ENCODE results near the gene ABCC6.
"Not testable (repeated sequence)": the region's sequence is repeated elsewhere in the genome, so short reads cannot be mapped to it uniquely, and the experiment has no call there.

The ABCC6 gene

GRCh38 chr16:16112450-16113053 lies 110.7 kb downstream of the ABCC6 start:
- no peak for DNase-seq (ENCODE audit: low read depth)

- DNase-seq (ENCODE audit: low read depth) = no peak
Measured at GRCh38 chr16:16111639-16112038, 111.7 kb downstream of the ABCC6 start.

- DNase-seq (ENCODE audit: low read depth) = no peak
Measured at GRCh38 chr16:16110111-16110490, 113.2 kb downstream of the ABCC6 start.

- no peak for DNase-seq (ENCODE audit: low read depth)
Measured at GRCh38 chr16:16109453-16110110, 113.7 kb downstream of the ABCC6 start.

- DNase-seq (ENCODE audit: low read depth) = no peak
Measured at GRCh38 chr16:16108759-16109158, 114.5 kb downstream of the ABCC6 start.

GRCh38 chr16:16107839-16108238 lies 115.5 kb downstream of the ABCC6 start:
- no peak for DNase-seq (ENCODE audit: low read depth)

- no peak for DNase-seq (ENCODE audit: low read depth)
Measured at GRCh38 chr16:16106466-16106865, 116.8 kb downstream of the ABCC6 start.

- no peak for DNase-seq (ENCODE audit: low read depth)
Measured at GRCh38 chr16:16105646-16106045, 117.6 kb downstream of the ABCC6 start.

- not testable (repeated sequence) for DNase-seq (ENCODE audit: low read depth)
Measured at GRCh38 chr16:16104804-16105141, 118.5 kb downstream of the ABCC6 start.

GRCh38 chr16:16104132-16104803 lies 119.0 kb downstream of the ABCC6 start:
- not testable (repeated sequence) for DNase-seq (ENCODE audit: low read depth)

GRCh38 chr16:16102738-16103137 lies 120.6 kb downstream of the ABCC6 start:
- DNase-seq (ENCODE audit: low read depth) = no peak

GRCh38 chr16:16101585-16101984 lies 121.7 kb downstream of the ABCC6 start:
- no peak for DNase-seq (ENCODE audit: low read depth)

- no peak for DNase-seq (ENCODE audit: low read depth)
Measured at GRCh38 chr16:16100631-16101030, 122.7 kb downstream of the ABCC6 start.

GRCh38 chr16:16099320-16099719 lies 124.0 kb downstream of the ABCC6 start:
- no peak for DNase-seq (ENCODE audit: low read depth)
